ENCODE results near the gene LPCAT2.

GRCh38 chr16:55508271-55508921 lies 476 bp upstream of the LPCAT2 start:
- TF ChIP-seq, protein P1, sequence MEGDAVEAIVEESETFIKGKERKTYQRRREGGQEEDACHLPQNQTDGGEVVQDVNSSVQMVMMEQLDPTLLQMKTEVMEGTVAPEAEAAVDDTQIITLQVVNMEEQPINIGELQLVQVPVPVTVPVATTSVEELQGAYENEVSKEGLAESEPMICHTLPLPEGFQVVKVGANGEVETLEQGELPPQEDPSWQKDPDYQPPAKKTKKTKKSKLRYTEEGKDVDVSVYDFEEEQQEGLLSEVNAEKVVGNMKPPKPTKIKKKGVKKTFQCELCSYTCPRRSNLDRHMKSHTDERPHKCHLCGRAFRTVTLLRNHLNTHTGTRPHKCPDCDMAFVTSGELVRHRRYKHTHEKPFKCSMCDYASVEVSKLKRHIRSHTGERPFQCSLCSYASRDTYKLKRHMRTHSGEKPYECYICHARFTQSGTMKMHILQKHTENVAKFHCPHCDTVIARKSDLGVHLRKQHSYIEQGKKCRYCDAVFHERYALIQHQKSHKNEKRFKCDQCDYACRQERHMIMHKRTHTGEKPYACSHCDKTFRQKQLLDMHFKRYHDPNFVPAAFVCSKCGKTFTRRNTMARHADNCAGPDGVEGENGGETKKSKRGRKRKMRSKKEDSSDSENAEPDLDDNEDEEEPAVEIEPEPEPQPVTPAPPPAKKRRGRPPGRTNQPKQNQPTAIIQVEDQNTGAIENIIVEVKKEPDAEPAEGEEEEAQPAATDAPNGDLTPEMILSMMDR (conservative IDR thresholded peaks at IDR 0.05 in 1 of 2, IDR thresholded peaks at IDR 0.05 in 1 of 2; ENCODE audit: low read depth in 1 of 2, low read length in 2 of 2): no peak
- TF ChIP-seq EZH2 (IDR thresholded peaks at IDR 0.05; ENCODE audit: low read length, missing control alignments): no peak

Data from fibroblast of lung (primary cell).